Stomach (tissue), 9 donors: ENCODE results near the gene OPCML. TPM values are rescaled to one million over a fixed set of nuclear protein-coding genes. Genes with fewer than 3 reads are reported as not detected.

Experiments
- DNase-seq, 2 donors: peaks; one replicate each; pipeline versions ENCODE4 v3.0.0 to v3.0.0-alpha.2; 2013 to 2019
- H3K27ac ChIP-seq, 5 donors: fragments of 200-600 bp in 4 of 5; sonication (generic) in 4 of 5; one replicate each; pipeline ENCODE4 v1.5.1; 2013 to 2019; ENCODE audit warnings: mild to moderate bottlenecking in 1 of 5, moderate library complexity in 1 of 5
- H3K27me3 ChIP-seq, 3 donors: fragments of 200-600 bp; sonication (generic); one replicate each; pipeline ENCODE4 v1.5.1; 2017 to 2019; ENCODE audit warnings: mixed run types in 1 of 3
- H3K36me3 ChIP-seq, 4 donors: fragments of 200-600 bp; sonication (generic); 1 replicate in 3 of 4; 2 replicates in 1 of 4; pipeline ENCODE4 v1.5.1; 2016 to 2019
- H3K4me1 ChIP-seq, 4 donors: fragments of 200-600 bp; sonication (generic); one replicate each; pipeline ENCODE4 v1.5.1; 2016 to 2019
- H3K4me3 ChIP-seq, 4 donors: fragments of 200-600 bp; sonication (generic) in 3 of 4; one replicate each; pipeline ENCODE4 v1.5.1; 2016 to 2019; ENCODE audit warnings: mild to moderate bottlenecking in 1 of 4
- H3K9me3 ChIP-seq, 4 donors: fragments of 200-600 bp; sonication (generic); one replicate each; pipeline ENCODE4 v1.5.1; 2016 to 2019
- CTCF ChIP-seq, 7 experiments: fragments of 450-650 bp in 4 of 7; fragments of 200-600 bp in 3 of 7; sonication (generic) in 3 of 7; IDR thresholded peaks; one replicate each; pipeline ENCODE4 v1.5.1; 2016 to 2019; ENCODE audit warnings: antibody characterized with exemption in 7 of 7, control low read depth in 2 of 7, mild to moderate bottlenecking in 1 of 7
- EP300 ChIP-seq: sonication (generic); formaldehyde crosslinking; IDR thresholded peaks from one replicate; pipeline ENCODE4 v1.6.1; 2017; ENCODE audit warnings: antibody characterized with exemption
- POLR2A ChIP-seq, 4 donors: fragments of 450-650 bp; IDR thresholded peaks; one replicate each; pipeline ENCODE4 v1.6.1; 2016; ENCODE audit warnings: antibody characterized with exemption in 4 of 4, control low read depth in 2 of 4, mild to moderate bottlenecking in 1 of 4, moderate library complexity in 1 of 4
- POLR2AphosphoS5 ChIP-seq, 3 donors: sonication (generic); formaldehyde crosslinking; IDR thresholded peaks; one replicate each; pipeline ENCODE4 v1.6.1; 2016; ENCODE audit warnings: antibody characterized with exemption in 3 of 3
- WGBS, 5 donors: extraction: QIAGEN DNeasy Blood & Tissue Kit in 3 of 5; methylation state at CpG; one replicate each; pipeline versions ENCODE4 v1.1.5 to v1.1.7; 2013 to 2018; 5-methylcytosine and 5-hydroxymethylcytosine counted together
- intact Hi-C: fragments of 100-400 bp; cut with DNase I; formaldehyde crosslinking; loops from one replicate; pipeline ENCODE4 v1.15.1; 2023; ENCODE audit warnings: low total_unique reads
- polyA plus RNA-seq, 3 donors: library from polyadenylated mRNA; stranded (reverse); fragments of 200-250 nt; gene quantifications; one replicate each; pipeline ENCODE4 v1.2.3, GENCODE V29; 2013
- total RNA-seq, 5 donors: library from RNA; depleted of rRNA; stranded (reverse); fragments of >200 nt; gene quantifications; one replicate each; pipeline versions ENCODE4 v1.1.0 to v1.2.3, GENCODE V29; 2014 to 2016
- donor health status: healthy with polysubstance abuse.
- donor health status: Bipolar disorder and iron deficiency.
- donor health status: healthy.

Gene OPCML
- total and polyA plus RNA-seq, 8 donors, result 0.03 to 0.92 (median 0.55) TPM; not detected in 3

- H3K36me3 ChIP-seq, result no peaks in the 10 kb centered on the region
- H3K9me3 ChIP-seq, result no peaks in the 10 kb centered on the region
- no peak for DNase-seq
- intact Hi-C loops, result no loop called here
- 85 to 92% (median 88%) methylated on average over 6 of the region's 6 CpGs for WGBS, 5 donors
- H3K4me1 ChIP-seq, result no peaks in the 10 kb centered on the region
- TF ChIP-seq POLR2A (IDR thresholded peaks at IDR 0.05) (no peak), EP300 (no peak)
- no peak overlapping the region for H3K4me3 ChIP-seq
- H3K27me3 ChIP-seq, result no peaks in the 10 kb centered on the region
- no peak overlapping the region for H3K27ac ChIP-seq
Observed at GRCh38 chr11:132531921-132532320, 1000.4 kb downstream of the OPCML start.

GRCh38 chr11:132528181-132528580, 1004.1 kb downstream of the OPCML start:
- no peak overlapping the region for H3K27ac ChIP-seq
- no peak overlapping the region for H3K4me3 ChIP-seq
- intact Hi-C loops, result no loop called here
- no peaks in the 10 kb centered on the region for H3K4me1 ChIP-seq
- no peak for DNase-seq
- H3K27me3 ChIP-seq, result no peaks in the 10 kb centered on the region
- H3K36me3 ChIP-seq, result no peaks in the 10 kb centered on the region
- no peaks in the 10 kb centered on the region for H3K9me3 ChIP-seq
- TF ChIP-seq CTCF (IDR thresholded peaks at IDR 0.05) (no peak), POLR2A (IDR thresholded peaks at IDR 0.05) (no peak), POLR2AphosphoS5 (IDR thresholded peaks at IDR 0.05) (no peak), EP300 (no peak)

DNA sequence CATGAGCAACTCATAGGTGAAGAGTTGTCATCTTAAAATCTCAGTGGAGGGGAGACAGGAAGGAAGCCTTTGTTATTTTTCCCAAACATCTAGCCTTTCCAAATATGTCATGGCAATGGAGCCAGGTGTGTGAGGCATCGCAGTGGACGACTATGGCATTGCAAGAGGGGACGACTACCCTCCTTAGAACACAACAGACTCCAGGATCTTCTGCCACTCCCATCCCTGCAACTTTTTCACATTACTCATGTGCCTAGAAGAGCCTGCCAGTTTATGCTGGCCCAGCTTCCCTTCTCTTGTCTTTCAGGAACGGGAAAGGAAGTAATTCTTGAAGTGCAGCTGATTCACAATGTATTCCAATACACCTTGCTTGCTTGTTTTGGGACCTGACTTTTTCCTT, 1008.4 kb downstream of the OPCML start:
- Histone ChIP-seq H3K4me1 (no peaks in the 10 kb centered on the region), H3K27ac (no peak overlapping the region), H3K27me3 (no peaks in the 10 kb centered on the region), H3K4me3 (no peak overlapping the region), H3K36me3 (no peaks in the 10 kb centered on the region), H3K9me3 (no peaks in the 10 kb centered on the region)
- DNase-seq, result no peak
- WGBS, 5 donors, result 64 to 82% (median 78%) methylated on average over 4 of the region's 4 CpGs
- intact Hi-C loops, result no loop called here
- TF ChIP-seq EP300 (no peak), CTCF (IDR thresholded peaks at IDR 0.05) (no peak), POLR2A (IDR thresholded peaks at IDR 0.05) (no peak), POLR2AphosphoS5 (IDR thresholded peaks at IDR 0.05) (no peak)

DNA sequence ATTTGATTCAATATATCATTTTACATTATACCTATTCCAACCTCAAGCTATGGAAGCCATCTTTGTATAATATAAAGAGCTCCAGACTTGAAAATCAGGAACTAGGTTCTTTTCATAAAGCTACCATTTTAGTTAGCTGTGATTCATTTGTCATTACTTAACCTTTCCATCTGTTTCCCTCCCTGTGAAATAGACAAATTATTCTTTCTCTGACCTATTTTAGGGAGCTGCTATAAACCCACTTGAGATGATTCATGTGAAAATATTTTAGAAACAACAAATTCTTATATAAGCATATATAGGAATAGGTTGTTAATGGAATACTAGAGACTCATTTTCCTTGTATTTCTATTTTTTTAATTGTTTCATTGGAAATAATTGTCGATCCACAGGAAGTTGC, 1012.1 kb downstream of the OPCML start:
- Histone ChIP-seq H3K9me3 (no peaks in the 10 kb centered on the region), H3K27ac (no peak overlapping the region), H3K4me1 (no peaks in the 10 kb centered on the region), H3K27me3 (no peaks in the 10 kb centered on the region), H3K36me3 (no peaks in the 10 kb centered on the region), H3K4me3 (no peak overlapping the region)
- intact Hi-C loops, result no loop called here
- no peak for DNase-seq
- TF ChIP-seq POLR2A (IDR thresholded peaks at IDR 0.05) (no peak), CTCF (IDR thresholded peaks at IDR 0.05) (no peak), EP300 (no peak), POLR2AphosphoS5 (IDR thresholded peaks at IDR 0.05) (no peak)
- 85 to 95% (median 89%) methylated on average over 1 of the region's 1 CpG for WGBS, 5 donors

DNA sequence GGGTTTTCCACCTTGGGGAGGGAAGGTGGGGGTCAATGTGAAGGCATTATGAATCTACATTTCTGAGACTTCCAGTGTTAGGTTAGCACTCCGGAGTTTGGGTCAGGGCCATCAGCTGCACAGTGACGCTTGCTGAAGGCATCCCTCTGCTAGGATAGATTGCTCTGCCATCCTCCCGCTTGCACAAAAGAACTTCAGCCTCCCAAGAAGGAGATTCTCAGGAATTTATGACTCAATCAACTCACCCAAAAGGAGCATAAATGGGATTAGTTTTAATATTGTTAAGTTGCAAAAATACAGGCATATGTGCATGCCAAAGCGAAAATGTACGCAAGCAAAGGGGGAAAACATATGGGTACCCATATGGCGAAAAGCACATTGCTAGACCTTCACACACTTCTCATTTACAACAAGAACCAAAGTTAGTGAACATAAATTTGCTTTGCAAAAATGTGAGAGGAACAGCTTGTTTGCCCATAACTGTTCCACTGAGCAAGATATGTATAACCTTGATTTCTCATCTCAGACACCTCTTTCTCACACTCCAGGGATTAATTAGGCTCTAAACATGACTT, 1013.0 kb downstream of the OPCML start:
- Histone ChIP-seq H3K4me1 (no peaks in the 10 kb centered on the region), H3K4me3 (no peak overlapping the region), H3K9me3 (no peaks in the 10 kb centered on the region), H3K36me3 (no peaks in the 10 kb centered on the region), H3K27me3 (no peaks in the 10 kb centered on the region), H3K27ac (no peak overlapping the region)
- intact Hi-C loops, result no loop called here
- DNase-seq, result no peak
- WGBS, 5 donors, result 75 to 83% (median 76%) methylated on average over 6 of the region's 6 CpGs
- TF ChIP-seq CTCF (IDR thresholded peaks at IDR 0.05) (no peak), POLR2A (IDR thresholded peaks at IDR 0.05) (no peak), EP300 (no peak), POLR2AphosphoS5 (IDR thresholded peaks at IDR 0.05) (no peak)
